Body of pancreas (tissue), 4 donors: Measurements from ENCODE around the gene ARID1B. TPM values are rescaled to one million over a fixed set of nuclear protein-coding genes. Genes with fewer than 3 reads are reported as not detected.

Experiments
- ATAC-seq: fragments of 150-250 bp; one replicate; pipeline ENCODE4 v1.9.1; 2016
- DNase-seq, 4 donors: peaks; one replicate each; pipeline ENCODE4 v3.0.0-alpha.2; 2019
- H3K27ac ChIP-seq, 4 donors: fragments of 200-600 bp; sonication (generic); 1 replicate in 3 of 4; 2 replicates in 1 of 4; pipeline versions ENCODE4 v1.5.1 to v1.6.1; 2016 to 2019; ENCODE audit warnings: mild to moderate bottlenecking in 1 of 4, mixed read lengths in 1 of 4, moderate library complexity in 1 of 4
- H3K27me3 ChIP-seq, 2 donors: fragments of 200-600 bp; sonication (generic); one replicate each; pipeline ENCODE4 v1.6.0; 2016; ENCODE audit warnings: mild to moderate bottlenecking in 1 of 2
- H3K36me3 ChIP-seq, 2 donors: fragments of 200-600 bp; sonication (generic); replicated peaks in 1 of 2; 2 replicates each; pipeline ENCODE4 v1.5.1; 2016; ENCODE audit warnings: low read depth in 2 of 2; ENCODE audit not compliant: insufficient read depth in 1 of 2
- H3K4me1 ChIP-seq: fragments of 200-600 bp; sonication (generic); one replicate; pipeline ENCODE4 v1.6.0; 2016
- H3K4me3 ChIP-seq, 2 donors: fragments of 200-600 bp; sonication (generic); 1 replicate in 1 of 2; 2 replicates in 1 of 2; pipeline ENCODE4 v1.5.1; 2016 to 2019
- H3K9me3 ChIP-seq, 3 donors: fragments of 200-600 bp; sonication (generic); 1 replicate in 2 of 3; 2 replicates in 1 of 3; pipeline ENCODE4 v1.5.1; 2016
- CTCF ChIP-seq, 7 experiments: fragments of 450-650 bp in 4 of 7; fragments of 200-600 bp in 3 of 7; sonication (generic) in 3 of 7; IDR thresholded peaks; one replicate each; pipeline ENCODE4 v1.5.1; 2016 to 2019; ENCODE audit warnings: antibody characterized with exemption in 7 of 7
- POLR2A ChIP-seq, 3 donors: fragments of 450-650 bp; IDR thresholded peaks; one replicate each; pipeline ENCODE4 v1.6.1; 2016; ENCODE audit warnings: antibody characterized with exemption in 3 of 3, mild to moderate bottlenecking in 2 of 3
- WGBS, 2 donors: methylation state at CpG; one replicate each; pipeline ENCODE4 v1.1.5; 2017; 5-methylcytosine and 5-hydroxymethylcytosine counted together
- intact Hi-C: fragments of 100-400 bp; cut with DNase I; formaldehyde crosslinking; loops from one replicate; pipeline ENCODE4 v1.15.1; 2023
- total RNA-seq, 2 donors: library from RNA; depleted of rRNA; stranded (reverse); fragments of >200 nt; gene quantifications; one replicate each; pipeline ENCODE4 v1.1.0, GENCODE V29; 2016

ARID1B gene
- total RNA-seq, 2 donors from 2014 or later: 71.5 to 85.1 TPM

GRCh38 chr6:157090736-157091135 is 313.6 kb downstream of the ARID1B start:
- DNase-seq: no peak
- Histone ChIP-seq H3K4me3 (no peak overlapping the region), H3K4me1 (peaks cover 35% of the 10 kb centered on the region), H3K27me3 (no peaks in the 10 kb centered on the region), H3K27ac (no peak overlapping the region), H3K36me3 (no peaks in the 10 kb centered on the region), H3K9me3 (no peaks in the 10 kb centered on the region)
- no peak for TF ChIP-seq CTCF (IDR thresholded peaks at IDR 0.05)
- TF ChIP-seq POLR2A (IDR thresholded peaks at IDR 0.05): no peak
- intact Hi-C loops: no loop called here
- 89 to 96% methylated on average over 9 of the region's 9 CpGs for WGBS, 2 donors
- ATAC-seq: no peak

GRCh38 chr6:157091243-157091642 is 314.1 kb downstream of the ARID1B start:
- DNase-seq (no peak), ATAC-seq (no peak)
- H3K27ac ChIP-seq: no peak overlapping the region
- intact Hi-C loops: no loop called here
- no peaks in the 10 kb centered on the region for H3K27me3 ChIP-seq
- H3K4me1 ChIP-seq: peaks cover 40% of the 10 kb centered on the region
- H3K9me3 ChIP-seq: no peaks in the 10 kb centered on the region
- no peak overlapping the region for H3K4me3 ChIP-seq
- 97 to 98% methylated on average over 2 of the region's 2 CpGs for WGBS, 2 donors
- H3K36me3 ChIP-seq: no peaks in the 10 kb centered on the region
- TF ChIP-seq POLR2A (IDR thresholded peaks at IDR 0.05): no peak
- TF ChIP-seq CTCF (IDR thresholded peaks at IDR 0.05): no peak

GRCh38 chr6:157091856-157092460 is 314.8 kb downstream of the ARID1B start:
- Histone ChIP-seq H3K4me1 (peaks cover 47% of the 10 kb centered on the region), H3K27ac (no peak overlapping the region), H3K36me3 (no peaks in the 10 kb centered on the region), H3K9me3 (no peaks in the 10 kb centered on the region), H3K4me3 (no peak overlapping the region), H3K27me3 (no peaks in the 10 kb centered on the region)
- no peak for TF ChIP-seq POLR2A (IDR thresholded peaks at IDR 0.05)
- no peak for TF ChIP-seq CTCF (IDR thresholded peaks at IDR 0.05)
- ATAC-seq: no peak
- no peak for DNase-seq
- intact Hi-C loops: no loop called here
- 85 to 87% methylated on average over 6 of the region's 6 CpGs for WGBS, 2 donors

- Histone ChIP-seq H3K4me3 (no peak overlapping the region), H3K36me3 (no peaks in the 10 kb centered on the region), H3K4me1 (peaks cover 51% of the 10 kb centered on the region), H3K27ac (no peak overlapping the region), H3K9me3 (no peaks in the 10 kb centered on the region), H3K27me3 (no peaks in the 10 kb centered on the region)
- no peak for ATAC-seq
- no peak for DNase-seq
- intact Hi-C loops: no loop called here
- 92 to 94% methylated on average over 6 of the region's 6 CpGs for WGBS, 2 donors
- no peak for TF ChIP-seq POLR2A (IDR thresholded peaks at IDR 0.05)
- no peak for TF ChIP-seq CTCF (IDR thresholded peaks at IDR 0.05)
Measured at GRCh38 chr6:157092736-157093135, 315.6 kb downstream of the ARID1B start.

GRCh38 chr6:157093536-157093935 is 316.4 kb downstream of the ARID1B start:
- DNase-seq (peak in 1 of 4 donors; percentile 30), ATAC-seq (no peak)
- TF ChIP-seq POLR2A (IDR thresholded peaks at IDR 0.05) (no peak), CTCF (IDR thresholded peaks at IDR 0.05) (no peak)
- Histone ChIP-seq H3K4me3 (no peak overlapping the region), H3K27ac (peak overlapping the region in 1 of 4 donors; percentile 10), H3K9me3 (no peaks in the 10 kb centered on the region), H3K36me3 (no peaks in the 10 kb centered on the region), H3K27me3 (no peaks in the 10 kb centered on the region), H3K4me1 (peaks cover 50% of the 10 kb centered on the region)
- WGBS, 2 donors: 77 to 78% methylated on average over 3 of the region's 3 CpGs
- intact Hi-C loops: no loop called here
